ENCODE results near the gene MEGF9.
"Not testable (repeated sequence)": the region's sequence is repeated elsewhere in the genome, so short reads cannot be mapped to it uniquely, and the experiment has no call there.

The MEGF9 gene

DNA sequence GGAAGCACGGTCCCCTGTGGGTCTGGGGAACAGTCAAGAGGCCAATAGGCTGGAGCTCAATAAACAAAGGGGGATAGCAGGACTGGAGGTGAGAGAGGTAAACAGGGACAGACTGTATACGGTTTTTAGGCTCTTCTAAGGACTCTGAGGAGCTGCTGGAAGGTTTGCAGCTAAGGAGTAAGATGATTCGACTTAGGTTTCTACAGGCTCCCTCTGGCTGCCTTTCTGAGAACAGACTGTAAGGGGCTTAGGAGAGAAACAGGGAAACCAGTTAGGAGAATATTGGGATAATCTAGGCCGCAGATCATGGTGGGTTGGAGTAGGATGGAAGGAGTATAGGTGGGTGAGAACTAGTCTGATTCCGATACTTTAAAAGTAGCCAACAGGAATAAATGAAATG, 144.7 kb downstream of the MEGF9 start:
- no peak for DNase-seq

DNA sequence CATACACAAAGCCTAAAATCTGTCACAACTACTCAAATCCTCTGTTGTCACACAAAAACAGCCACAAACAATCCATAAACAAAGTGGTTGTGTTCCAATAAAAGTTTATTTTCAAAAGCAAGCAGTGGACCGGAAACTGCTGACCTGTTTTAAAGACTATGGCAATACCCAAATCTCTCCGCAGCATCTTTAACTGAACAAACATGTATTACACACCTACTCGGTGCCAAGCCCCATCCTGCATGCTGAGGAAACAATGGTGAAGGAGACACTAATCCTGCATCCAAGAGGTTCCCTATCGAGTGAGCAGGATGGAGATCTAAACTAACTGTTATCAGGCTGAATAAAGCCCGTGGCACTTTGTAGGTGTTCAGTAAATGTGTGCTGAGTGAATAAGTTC, 145.5 kb downstream of the MEGF9 start:
- DNase-seq = no peak

GRCh38 chr9:120567874-120568273, 146.4 kb downstream of the MEGF9 start:
- DNase-seq = no peak

- DNase-seq = no peak
Measured at GRCh38 chr9:120567081-120567480, 147.2 kb downstream of the MEGF9 start.

- DNase-seq = no peak
Measured at GRCh38 chr9:120564589-120564988, 149.7 kb downstream of the MEGF9 start.

DNA sequence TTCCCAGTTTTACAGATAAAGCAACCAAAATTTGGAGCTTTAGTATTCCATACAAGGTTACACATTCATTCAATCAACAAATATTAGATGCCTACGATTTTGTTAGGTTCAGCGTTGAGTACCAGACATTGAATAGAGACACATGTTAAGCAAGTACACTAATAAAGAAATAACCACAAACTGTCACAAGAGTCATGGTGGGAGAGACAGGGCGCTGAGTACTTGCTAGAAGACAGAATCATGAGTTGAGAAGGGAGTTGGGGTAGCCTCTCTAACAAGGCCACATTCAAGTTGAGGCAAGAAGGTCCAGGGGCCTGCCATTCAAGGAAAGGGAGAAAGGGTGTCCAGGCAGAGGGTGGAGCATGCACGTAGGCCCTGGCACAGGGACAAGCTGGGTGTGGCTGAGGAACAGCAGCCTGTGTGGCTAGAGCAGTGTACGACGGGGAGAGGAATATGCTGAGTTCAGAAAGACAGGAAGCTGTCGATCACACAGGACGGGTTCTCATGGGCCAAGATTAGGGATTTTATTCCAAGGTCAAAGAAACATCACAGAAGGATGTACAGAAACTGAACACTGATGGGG, 151.3 kb downstream of the MEGF9 start:
- no peak for DNase-seq

GRCh38 chr9:120561709-120562108, 152.6 kb downstream of the MEGF9 start:
- no peak for DNase-seq

DNA sequence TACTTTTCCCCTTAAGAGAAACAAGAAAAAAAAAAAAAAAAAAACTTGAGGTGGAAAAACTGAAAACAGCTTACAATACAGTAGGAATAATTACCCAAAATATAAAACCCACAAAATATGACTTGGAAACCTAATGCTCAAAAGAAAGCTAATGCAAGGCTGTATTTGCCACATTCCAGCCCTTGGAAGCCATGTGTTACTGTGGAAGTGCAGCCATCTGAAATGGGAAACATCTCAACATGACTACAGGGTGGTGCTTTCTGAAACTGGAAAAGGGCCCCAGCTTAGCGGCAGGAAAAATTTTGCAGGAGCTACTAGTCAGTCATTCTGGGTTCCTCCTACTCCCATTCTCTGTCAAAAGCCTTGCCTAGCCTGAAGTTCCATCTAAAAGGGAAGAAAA, 154.7 kb downstream of the MEGF9 start:
- DNase-seq = no peak

DNA sequence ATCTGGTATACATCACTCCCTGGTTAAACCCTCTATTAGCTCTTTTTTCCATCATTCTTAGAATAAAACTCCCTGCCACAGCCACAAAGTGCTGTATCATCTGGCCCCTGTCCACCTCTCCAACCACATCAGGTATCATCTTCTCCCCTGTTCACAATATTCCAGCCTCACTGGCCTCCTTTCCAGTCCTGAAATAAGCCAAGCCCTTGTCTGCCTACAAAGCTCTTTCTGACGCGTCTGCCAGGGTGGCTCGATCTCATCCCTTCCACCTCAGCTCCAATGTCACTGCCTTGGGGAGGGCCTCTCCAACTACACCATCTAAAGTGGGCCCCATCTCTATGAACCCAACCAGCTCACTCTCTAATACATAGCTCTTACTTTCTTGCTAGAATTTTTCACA, 155.8 kb downstream of the MEGF9 start:
- DNase-seq = no peak

- no peak for DNase-seq
Measured at GRCh38 chr9:120557205-120557604, 157.1 kb downstream of the MEGF9 start.

DNA sequence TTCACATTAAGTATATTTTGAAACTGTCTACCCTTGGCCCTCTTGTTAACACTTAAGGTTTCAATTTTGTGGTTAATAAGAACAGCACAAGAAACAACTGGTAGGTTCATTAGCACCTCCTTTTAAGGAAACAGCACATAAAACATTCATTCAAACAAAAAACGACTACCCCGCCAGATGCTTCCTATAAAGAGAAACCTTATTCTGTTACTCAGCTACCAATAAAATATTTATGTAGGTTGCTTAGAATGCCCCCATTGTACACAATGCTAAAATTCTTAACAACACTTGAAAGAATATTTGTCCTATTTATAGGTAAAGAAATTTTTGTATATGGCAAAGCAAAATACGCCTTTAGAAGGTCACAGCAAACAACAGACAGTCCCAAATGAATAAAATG, 157.5 kb downstream of the MEGF9 start:
- no peak for DNase-seq

GRCh38 chr9:120555839-120556238, 158.4 kb downstream of the MEGF9 start:
- DNase-seq = no peak

GRCh38 chr9:120552210-120552704, 162.0 kb downstream of the MEGF9 start:
- not testable (repeated sequence) for DNase-seq

All from NCI-H2081 (cell line).